ENCODE data around the gene GZMM. TPM values are rescaled to one million over a fixed set of nuclear protein-coding genes. Genes with fewer than 3 reads are reported as not detected.

Gene GZMM
- total and polyA plus RNA-seq, 2 of the 13 experiments (the other 11 are each of a cell fraction or from before 2014, with no cell fraction given) = 0.07 TPM; not detected in 1

GRCh38 chr19:507286-508203 lies 36.3 kb upstream of the GZMM start, which contains the start of gene TPGS1 (continued):
- TF ChIP-seq ARID3A (IDR thresholded peaks at IDR 0.05; ENCODE audit: low read depth, low read length) (no peak), MTA3 (CRISPR knock-in tag; IDR thresholded peaks at IDR 0.05) (no peak), ZNF451 (CRISPR knock-in tag; IDR thresholded peaks at IDR 0.05) (0 out of 2 replicates have a peak, but pooled peaks have one; percentile 7), NFATC3 (CRISPR knock-in tag; IDR thresholded peaks at IDR 0.05) (peak; percentile 57; the same call in 1 of the 2 replicates), ZNF703 (CRISPR knock-in tag; IDR thresholded peaks at IDR 0.05; ENCODE audit: borderline replicate concordance) (0 out of 2 replicates have a peak, but pooled peaks have one; percentile 43), THYN1 (CRISPR knock-in tag; IDR thresholded peaks at IDR 0.05; ENCODE audit: borderline replicate concordance, low read depth) (no peak), TARDBP (CRISPR knock-in tag; IDR thresholded peaks at IDR 0.05) (no peak; the same call in 1 of the 2 replicates), ZFP91 (CRISPR knock-in tag; IDR thresholded peaks at IDR 0.05; ENCODE audit: borderline replicate concordance) (peak; percentile 73), USF2 (IDR thresholded peaks at IDR 0.05; ENCODE audit: low read depth, low read length) (no peak), USF2 (CRISPR knock-in tag; IDR thresholded peaks at IDR 0.05; ENCODE audit: borderline replicate concordance) (no peak), IKZF4 (CRISPR knock-in tag; IDR thresholded peaks at IDR 0.05; ENCODE audit: borderline replicate concordance, low read depth, not compliant biosample characterization) (peak; percentile 47), GRHL1 (CRISPR knock-in tag; conservative IDR thresholded peaks at IDR 0.05) (no peak), NCOA1 (CRISPR knock-in tag; IDR thresholded peaks at IDR 0.05) (peak; percentile 83; the same call in 1 of the 2 replicates), ZNF34 (CRISPR knock-in tag; IDR thresholded peaks at IDR 0.05; ENCODE audit: borderline replicate concordance) (no peak), PRDM10 (CRISPR knock-in tag; IDR thresholded peaks at IDR 0.05; ENCODE audit: low read depth) (peak; percentile 23; the same call in 1 of the 2 replicates), ZNF776 (CRISPR knock-in tag; IDR thresholded peaks at IDR 0.05) (peak; percentile 64)

Data from HepG2 (cell line).